Peyer's patch (tissue), 4 donors: ENCODE measurements around the gene TRAF3.

ENCODE experiments used
- CTCF ChIP-seq, 6 experiments: fragments of 450-650 bp in 4 of 6; fragments of 200-600 bp in 2 of 6; sonication (generic) in 1 of 6; IDR thresholded peaks; one replicate each; pipeline ENCODE4 v1.5.1; 2017 to 2019; ENCODE audit warnings: antibody characterized with exemption in 6 of 6, mild to moderate bottlenecking in 3 of 6, moderate library complexity in 1 of 6
- POLR2A ChIP-seq, 2 donors: fragments of 450-650 bp; IDR thresholded peaks; one replicate each; pipeline ENCODE4 v1.5.1; 2017; ENCODE audit warnings: antibody characterized with exemption in 2 of 2, mild to moderate bottlenecking in 2 of 2, moderate library complexity in 2 of 2

GRCh38 chr14:102891111-102891510, 113.9 kb downstream of the TRAF3 start:
- TF ChIP-seq CTCF (IDR thresholded peaks at IDR 0.05) (no peak), POLR2A (IDR thresholded peaks at IDR 0.05) (no peak)
